Stimulated activated CD8-positive, alpha-beta memory T cell treated with anti-CD3 and anti-CD28 coated beads, Interleukin-7, amount 100 ng/mL, for 48 hours (primary cell): ENCODE data around the gene MAP1LC3B2.

ENCODE experiments used
- DNase-seq, 2 donors: peaks; one replicate each; pipeline ENCODE4 v3.0.0-alpha.2; 2020; ENCODE audit warnings: low read depth in 1 of 2; ENCODE audit errors: extremely low read depth in 1 of 2

Gene MAP1LC3B2

GRCh38 chr12:116559162-116559935, at the start of gene MAP1LC3B2:
MAP1LC3B2 (plus strand) TSS chr12:116559381; CDS start chr12:116575943, 16,562 bp downstream.
- peak; percentile 54 to 71 for DNase-seq

- no peak for DNase-seq
Observed at GRCh38 chr12:116513944-116514343, 45.2 kb upstream of the MAP1LC3B2 start.

- no peak for DNase-seq
Observed at GRCh38 chr12:116515684-116516083, 43.5 kb upstream of the MAP1LC3B2 start.

- DNase-seq: no peak
Observed at GRCh38 chr12:116516657-116517056, 42.5 kb upstream of the MAP1LC3B2 start.

- no peak for DNase-seq
Observed at GRCh38 chr12:116517431-116518045, 41.6 kb upstream of the MAP1LC3B2 start.

GRCh38 chr12:116520225-116520760, 38.9 kb upstream of the MAP1LC3B2 start:
- no peak for DNase-seq

GRCh38 chr12:116520801-116521471, 38.2 kb upstream of the MAP1LC3B2 start:
- DNase-seq: no peak

- DNase-seq: no peak
Observed at GRCh38 chr12:116524311-116524710, 34.9 kb upstream of the MAP1LC3B2 start.

- DNase-seq: no peak
Observed at GRCh38 chr12:116524964-116525379, 34.2 kb upstream of the MAP1LC3B2 start.

GRCh38 chr12:116525418-116526001, 33.7 kb upstream of the MAP1LC3B2 start:
- no peak for DNase-seq

- DNase-seq: no peak
Observed at GRCh38 chr12:116528065-116528464, 31.1 kb upstream of the MAP1LC3B2 start.

GRCh38 chr12:116528498-116528897, 30.7 kb upstream of the MAP1LC3B2 start:
- no peak for DNase-seq

GRCh38 chr12:116529048-116529447, 30.1 kb upstream of the MAP1LC3B2 start:
- DNase-seq: no peak

GRCh38 chr12:116529686-116530085, 29.5 kb upstream of the MAP1LC3B2 start:
- DNase-seq: no peak

- no peak for DNase-seq
Observed at GRCh38 chr12:116532428-116532827, 26.8 kb upstream of the MAP1LC3B2 start.

- DNase-seq: no peak
Observed at GRCh38 chr12:116532986-116533342, 26.2 kb upstream of the MAP1LC3B2 start.

- DNase-seq: peak; percentile 50 to 65
Observed at GRCh38 chr12:116533343-116534251, 25.6 kb upstream of the MAP1LC3B2 start.

GRCh38 chr12:116534311-116535121, 24.7 kb upstream of the MAP1LC3B2 start:
- no peak for DNase-seq

GRCh38 chr12:116535241-116535640, 23.9 kb upstream of the MAP1LC3B2 start:
- no peak for DNase-seq
